Stomach (tissue), 9 donors: Measurements from ENCODE around the gene MCL1. TPM values are rescaled to one million over a fixed set of nuclear protein-coding genes. Genes with fewer than 3 reads are reported as not detected.

Experiments
- DNase-seq, 2 donors: peaks; one replicate each; pipeline versions ENCODE4 v3.0.0 to v3.0.0-alpha.2; 2013 to 2019
- H3K27ac ChIP-seq, 5 donors: fragments of 200-600 bp in 4 of 5; sonication (generic) in 4 of 5; one replicate each; pipeline ENCODE4 v1.5.1; 2013 to 2019; ENCODE audit warnings: mild to moderate bottlenecking in 1 of 5, moderate library complexity in 1 of 5
- H3K27me3 ChIP-seq, 3 donors: fragments of 200-600 bp; sonication (generic); one replicate each; pipeline ENCODE4 v1.5.1; 2017 to 2019; ENCODE audit warnings: mixed run types in 1 of 3
- H3K36me3 ChIP-seq, 4 donors: fragments of 200-600 bp; sonication (generic); 1 replicate in 3 of 4; 2 replicates in 1 of 4; pipeline ENCODE4 v1.5.1; 2016 to 2019
- H3K4me1 ChIP-seq, 4 donors: fragments of 200-600 bp; sonication (generic); one replicate each; pipeline ENCODE4 v1.5.1; 2016 to 2019
- H3K4me3 ChIP-seq, 4 donors: fragments of 200-600 bp; sonication (generic) in 3 of 4; one replicate each; pipeline ENCODE4 v1.5.1; 2016 to 2019; ENCODE audit warnings: mild to moderate bottlenecking in 1 of 4
- H3K9me3 ChIP-seq, 4 donors: fragments of 200-600 bp; sonication (generic); one replicate each; pipeline ENCODE4 v1.5.1; 2016 to 2019
- EP300 ChIP-seq: sonication (generic); formaldehyde crosslinking; IDR thresholded peaks from one replicate; pipeline ENCODE4 v1.6.1; 2017; ENCODE audit warnings: antibody characterized with exemption
- POLR2A ChIP-seq, 4 donors: fragments of 450-650 bp; IDR thresholded peaks; one replicate each; pipeline ENCODE4 v1.6.1; 2016; ENCODE audit warnings: antibody characterized with exemption in 4 of 4, control low read depth in 2 of 4, mild to moderate bottlenecking in 1 of 4, moderate library complexity in 1 of 4
- POLR2AphosphoS5 ChIP-seq, 3 donors: sonication (generic); formaldehyde crosslinking; IDR thresholded peaks; one replicate each; pipeline ENCODE4 v1.6.1; 2016; ENCODE audit warnings: antibody characterized with exemption in 3 of 3
- WGBS, 5 donors: extraction: QIAGEN DNeasy Blood & Tissue Kit in 3 of 5; methylation state at CpG; one replicate each; pipeline versions ENCODE4 v1.1.5 to v1.1.7; 2013 to 2018; 5-methylcytosine and 5-hydroxymethylcytosine counted together
- intact Hi-C: fragments of 100-400 bp; cut with DNase I; formaldehyde crosslinking; loops from one replicate; pipeline ENCODE4 v1.15.1; 2023; ENCODE audit warnings: low total_unique reads
- polyA plus RNA-seq, 3 donors: library from polyadenylated mRNA; stranded (reverse); fragments of 200-250 nt; gene quantifications; one replicate each; pipeline ENCODE4 v1.2.3, GENCODE V29; 2013
- total RNA-seq, 5 donors: library from RNA; depleted of rRNA; stranded (reverse); fragments of >200 nt; gene quantifications; one replicate each; pipeline versions ENCODE4 v1.1.0 to v1.2.3, GENCODE V29; 2014 to 2016
- TF ChIP-seq, protein P1 (sequence below), 7 experiments: fragments of 450-650 bp in 4 of 7; fragments of 200-600 bp in 3 of 7; sonication (generic) in 3 of 7; IDR thresholded peaks; one replicate each; pipeline ENCODE4 v1.5.1; 2016 to 2019; ENCODE audit warnings: antibody characterized with exemption in 7 of 7, control low read depth in 2 of 7, mild to moderate bottlenecking in 1 of 7
- donor health status: healthy with polysubstance abuse.
- donor health status: Bipolar disorder and iron deficiency.
- donor health status: healthy.

The MCL1 gene
- total and polyA plus RNA-seq, 8 donors: 77.7 to 330 (median 121) TPM

DNA sequence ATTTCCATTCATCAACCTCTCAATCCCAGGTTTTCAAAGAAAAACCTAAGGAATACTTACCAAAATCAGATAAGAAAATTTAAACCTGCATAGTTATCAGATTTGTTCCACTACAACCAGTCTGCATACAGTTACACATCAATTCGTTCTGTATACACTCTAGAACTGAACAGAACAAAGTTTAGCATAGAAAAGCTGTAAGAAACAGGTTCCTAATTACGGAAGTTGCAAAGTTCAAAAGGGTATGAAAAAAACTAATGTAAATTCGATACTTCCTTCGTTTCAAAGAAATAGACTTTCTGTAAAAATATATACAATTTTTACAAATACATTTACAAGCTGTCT, 3.1 kb downstream of the MCL1 start:
- TF ChIP-seq POLR2A (IDR thresholded peaks at IDR 0.05) (no peak), EP300 (no peak), POLR2AphosphoS5 (IDR thresholded peaks at IDR 0.05) (no peak)
- TF ChIP-seq, protein P1, sequence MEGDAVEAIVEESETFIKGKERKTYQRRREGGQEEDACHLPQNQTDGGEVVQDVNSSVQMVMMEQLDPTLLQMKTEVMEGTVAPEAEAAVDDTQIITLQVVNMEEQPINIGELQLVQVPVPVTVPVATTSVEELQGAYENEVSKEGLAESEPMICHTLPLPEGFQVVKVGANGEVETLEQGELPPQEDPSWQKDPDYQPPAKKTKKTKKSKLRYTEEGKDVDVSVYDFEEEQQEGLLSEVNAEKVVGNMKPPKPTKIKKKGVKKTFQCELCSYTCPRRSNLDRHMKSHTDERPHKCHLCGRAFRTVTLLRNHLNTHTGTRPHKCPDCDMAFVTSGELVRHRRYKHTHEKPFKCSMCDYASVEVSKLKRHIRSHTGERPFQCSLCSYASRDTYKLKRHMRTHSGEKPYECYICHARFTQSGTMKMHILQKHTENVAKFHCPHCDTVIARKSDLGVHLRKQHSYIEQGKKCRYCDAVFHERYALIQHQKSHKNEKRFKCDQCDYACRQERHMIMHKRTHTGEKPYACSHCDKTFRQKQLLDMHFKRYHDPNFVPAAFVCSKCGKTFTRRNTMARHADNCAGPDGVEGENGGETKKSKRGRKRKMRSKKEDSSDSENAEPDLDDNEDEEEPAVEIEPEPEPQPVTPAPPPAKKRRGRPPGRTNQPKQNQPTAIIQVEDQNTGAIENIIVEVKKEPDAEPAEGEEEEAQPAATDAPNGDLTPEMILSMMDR (IDR thresholded peaks at IDR 0.05): no peak

DNA sequence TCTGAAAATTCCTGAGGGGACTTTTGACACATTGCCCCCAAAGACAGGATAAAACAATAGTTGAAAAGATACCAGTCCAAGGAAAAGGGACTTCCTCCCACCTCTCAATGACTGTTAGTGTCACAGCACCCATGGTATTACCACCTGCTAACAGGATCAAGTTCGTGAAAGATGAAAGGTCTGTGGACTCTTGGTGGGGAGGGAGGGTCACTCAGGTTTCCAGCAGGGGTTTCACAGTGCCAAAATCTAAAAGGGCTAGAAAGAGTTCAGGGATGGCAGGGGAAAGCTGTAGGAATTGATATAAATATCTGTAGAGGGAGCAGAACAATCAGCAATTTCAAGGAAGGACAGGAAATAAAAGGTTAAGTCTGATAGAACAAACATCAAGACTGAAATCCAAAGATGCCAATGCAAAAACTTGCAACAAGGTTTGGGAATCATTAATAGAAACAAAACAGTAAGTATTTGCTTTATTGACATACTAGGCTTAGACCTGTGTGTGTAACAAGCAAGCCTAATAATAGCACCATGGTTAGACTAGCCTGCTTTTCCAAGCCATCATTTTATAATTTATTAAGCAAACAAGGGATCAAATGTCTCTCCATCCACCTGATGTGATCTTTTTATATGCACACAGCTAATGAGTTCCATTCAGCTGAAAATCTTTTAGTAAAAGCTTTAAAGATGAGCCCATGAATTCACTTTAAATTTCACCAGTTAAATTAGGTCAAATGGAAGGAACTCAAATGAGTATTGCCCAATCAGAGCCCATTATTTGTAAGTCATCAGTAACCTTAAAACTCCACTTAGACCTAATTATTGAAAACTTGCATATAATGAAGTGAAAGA, 3.7 kb downstream of the MCL1 start:
- TF ChIP-seq POLR2A (IDR thresholded peaks at IDR 0.05): peak in 1 of 4 donors; percentile 10
- TF ChIP-seq, protein P1 (IDR thresholded peaks at IDR 0.05): no peak
- peak in 2 of 3 donors; percentile 54 to 56 for TF ChIP-seq POLR2AphosphoS5 (IDR thresholded peaks at IDR 0.05)
- TF ChIP-seq EP300: no peak
- Histone ChIP-seq H3K4me3 (peak overlapping the region; percentile 74 to 99 (median 88)), H3K9me3 (no peaks in the 10 kb centered on the region), H3K36me3 (peaks cover 60 to 70% (median 67%) of the 10 kb centered on the region in 4 donors), H3K27ac (peak overlapping the region in 4 of 5 donors; percentile 94 to 100 (median 100)), H3K4me1 (peaks cover 58 to 67% (median 61%) of the 10 kb centered on the region in 4 donors), H3K27me3 (no peaks in the 10 kb centered on the region)
- peak in 1 of 2 donors; percentile 30 for DNase-seq
- intact Hi-C loops: no loop called here
- 3 to 14% (median 8%) methylated on average over 1 of the region's 1 CpG for WGBS, 5 donors

More for the DNA sequence above, 3.1 kb downstream of the MCL1 start:
- H3K27ac ChIP-seq: peak overlapping the region in 4 of 5 donors; percentile 94 to 100 (median 100)
- no peaks in the 10 kb centered on the region for H3K9me3 ChIP-seq
- H3K4me1 ChIP-seq: peaks cover 52 to 67% (median 55%) of the 10 kb centered on the region in 4 donors
- WGBS, 5 donors: 0 to 2% (median 1%) methylated on average over 4 of the region's 4 CpGs
- peak in 1 of 2 donors; percentile 9 for DNase-seq
- no peaks in the 10 kb centered on the region for H3K27me3 ChIP-seq
- intact Hi-C loops: no loop called here
- peak overlapping the region; percentile 74 to 99 (median 88) for H3K4me3 ChIP-seq
- peaks cover 55 to 64% (median 63%) of the 10 kb centered on the region in 4 donors for H3K36me3 ChIP-seq

DNA sequence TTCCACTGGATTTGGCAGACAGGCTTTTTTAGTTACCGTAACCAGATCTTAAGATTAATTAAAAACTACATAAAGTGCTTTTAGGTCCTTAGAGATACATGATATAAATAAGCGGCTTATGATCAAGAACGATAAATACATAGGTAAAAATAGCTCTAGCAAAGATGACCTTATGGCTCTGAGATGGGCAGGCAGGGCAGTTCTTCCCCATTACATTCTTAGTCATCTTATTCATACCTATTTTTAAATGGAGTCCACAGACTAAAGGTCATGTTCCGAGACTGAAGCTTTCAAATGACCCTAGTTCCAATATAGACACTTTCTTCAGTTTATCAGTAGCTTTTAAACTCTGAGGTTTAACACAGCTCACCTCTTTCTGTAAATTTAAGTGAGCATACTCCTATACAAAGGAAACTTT, 4.3 kb downstream of the MCL1 start:
- intact Hi-C loops: no loop called here
- Histone ChIP-seq H3K27ac (peak overlapping the region in 4 of 5 donors; percentile 94 to 100 (median 100)), H3K9me3 (no peaks in the 10 kb centered on the region), H3K4me3 (peak overlapping the region; percentile 74 to 99 (median 88)), H3K36me3 (peaks cover 60 to 75% (median 70%) of the 10 kb centered on the region in 4 donors), H3K4me1 (peaks cover 58 to 67% (median 62%) of the 10 kb centered on the region in 4 donors), H3K27me3 (no peaks in the 10 kb centered on the region)
- 11 to 23% (median 16%) methylated on average over 4 of the region's 4 CpGs for WGBS, 5 donors
- TF ChIP-seq POLR2A (IDR thresholded peaks at IDR 0.05) (no peak), POLR2AphosphoS5 (IDR thresholded peaks at IDR 0.05) (no peak), EP300 (no peak)
- TF ChIP-seq, protein P1 (IDR thresholded peaks at IDR 0.05): no peak
- DNase-seq: peak in 1 of 2 donors; percentile 19

DNA sequence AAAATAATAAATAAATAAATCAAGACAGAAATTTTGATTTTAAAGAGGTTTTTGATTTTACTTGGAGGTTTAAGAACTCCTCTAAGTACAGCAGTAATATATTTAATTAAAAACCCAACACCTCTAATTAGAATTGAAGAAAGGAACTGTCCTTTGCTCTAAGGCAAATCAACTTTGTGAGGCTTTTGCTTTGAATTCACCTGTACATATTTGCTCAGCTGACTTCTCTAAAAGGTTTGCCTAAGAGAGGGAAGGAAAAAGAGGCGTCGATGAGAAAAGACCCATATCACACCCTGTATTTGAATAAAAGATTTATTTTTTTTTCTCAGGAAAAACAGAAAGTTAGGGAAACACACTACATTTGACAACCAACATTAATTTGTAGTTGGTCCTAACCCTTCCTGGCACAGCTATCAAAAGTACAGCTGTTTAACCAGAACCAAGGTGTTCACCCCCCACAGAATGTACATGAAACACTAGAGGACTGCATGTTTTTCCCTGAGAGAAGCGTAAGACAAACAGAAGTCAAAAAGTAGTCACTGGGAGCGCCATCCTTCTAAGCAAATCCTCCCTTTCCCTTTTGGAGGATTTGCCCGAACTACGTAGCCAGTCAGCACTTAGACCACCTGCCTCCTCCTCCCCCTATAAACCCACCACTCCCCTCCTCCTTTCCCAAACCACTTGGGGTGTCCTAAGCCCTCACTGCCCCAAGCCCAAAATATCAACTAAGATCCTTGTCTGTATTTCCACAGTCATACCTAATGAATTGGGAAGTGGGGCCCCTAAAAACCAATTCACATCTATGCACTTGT, 4.9 kb downstream of the MCL1 start:
- TF ChIP-seq POLR2A (IDR thresholded peaks at IDR 0.05): no peak
- peak in 2 of 3 donors; percentile 46 to 67 for TF ChIP-seq POLR2AphosphoS5 (IDR thresholded peaks at IDR 0.05)
- TF ChIP-seq EP300: no peak
- TF ChIP-seq, protein P1 (IDR thresholded peaks at IDR 0.05): no peak
- DNase-seq: peak in 1 of 2 donors; percentile 38
- Histone ChIP-seq H3K4me3 (peak overlapping the region; percentile 74 to 99 (median 88)), H3K4me1 (peaks cover 62 to 69% (median 66%) of the 10 kb centered on the region in 4 donors), H3K27me3 (no peaks in the 10 kb centered on the region), H3K36me3 (peaks cover 60 to 81% (median 73%) of the 10 kb centered on the region in 4 donors), H3K9me3 (no peaks in the 10 kb centered on the region), H3K27ac (peak overlapping the region; percentile 82 to 100 (median 100))
- 22 to 37% (median 27%) methylated on average over 6 of the region's 6 CpGs for WGBS, 5 donors
- intact Hi-C loops: no loop called here
